SK-N-SH treated with all-trans-retinoic acid at 6 μM for 48 hours (cell line): ENCODE data around the gene RGL1.

ENCODE experiments used
- ARNTL ChIP-seq: fragments of 450-650 bp; formaldehyde crosslinking; IDR thresholded peaks from 2 replicates; pipeline ENCODE4 v1.5.0; 2020; ENCODE audit warnings: low read depth, mild to moderate bottlenecking, moderate library complexity, borderline replicate concordance
- GLIS3 ChIP-seq: fragments of 250-450 bp; sonication (Bioruptor Pico); IDR thresholded peaks from 2 replicates; pipeline ENCODE4 v1.5.0; 2020; ENCODE audit warnings: mild to moderate bottlenecking, moderate library complexity
- RARB ChIP-seq: fragments of 250-450 bp; sonication (Bioruptor Pico); IDR thresholded peaks from 2 replicates; pipeline ENCODE4 v1.8.0; 2021; ENCODE audit warnings: mild to moderate bottlenecking, moderate library complexity
- SNAI2 ChIP-seq: fragments of 250-450 bp; sonication (Bioruptor Pico); IDR thresholded peaks from 2 replicates; pipeline ENCODE4 v1.5.0; 2020; ENCODE audit warnings: mild to moderate bottlenecking, moderate library complexity
- TCF4 ChIP-seq: fragments of 250-450 bp; sonication (Bioruptor Pico); IDR thresholded peaks from 2 replicates; pipeline ENCODE4 v1.8.0; 2021; ENCODE audit warnings: mild to moderate bottlenecking, moderate library complexity, borderline replicate concordance
- ZNF565 ChIP-seq: fragments of 450-650 bp; formaldehyde crosslinking; conservative IDR thresholded peaks from 2 replicates; pipeline ENCODE4 v1.5.0; 2020; ENCODE audit warnings: low read depth, mild to moderate bottlenecking, moderate library complexity
- ZNF70 ChIP-seq: fragments of 450-650 bp; formaldehyde crosslinking; IDR thresholded peaks from 2 replicates; pipeline ENCODE4 v1.5.0; 2020; ENCODE audit warnings: mild to moderate bottlenecking, moderate library complexity
- ZNF8 ChIP-seq: fragments of 450-650 bp; formaldehyde crosslinking; IDR thresholded peaks from 2 replicates; pipeline ENCODE4 v1.5.0; 2020; ENCODE audit warnings: mild to moderate bottlenecking, moderate library complexity
- TF ChIP-seq, protein P1 (sequence below): fragments of 250-450 bp; sonication (Bioruptor Pico); IDR thresholded peaks from 2 replicates; pipeline ENCODE4 v1.8.0; 2020; ENCODE audit warnings: mild to moderate bottlenecking, moderate library complexity, borderline replicate concordance
- TF ChIP-seq, protein P2 (sequence below): fragments of 250-450 bp; sonication (Bioruptor Pico); IDR thresholded peaks from 2 replicates; pipeline ENCODE4 v1.8.0; 2021; ENCODE audit warnings: low read depth, mild to moderate bottlenecking, moderate library complexity, borderline replicate concordance
- TF ChIP-seq, protein P3 (sequence below): fragments of 250-450 bp; sonication (Bioruptor Pico); IDR thresholded peaks from 2 replicates; pipeline ENCODE4 v1.5.1; 2020; ENCODE audit warnings: low read depth, mild to moderate bottlenecking, moderate library complexity

DNA sequence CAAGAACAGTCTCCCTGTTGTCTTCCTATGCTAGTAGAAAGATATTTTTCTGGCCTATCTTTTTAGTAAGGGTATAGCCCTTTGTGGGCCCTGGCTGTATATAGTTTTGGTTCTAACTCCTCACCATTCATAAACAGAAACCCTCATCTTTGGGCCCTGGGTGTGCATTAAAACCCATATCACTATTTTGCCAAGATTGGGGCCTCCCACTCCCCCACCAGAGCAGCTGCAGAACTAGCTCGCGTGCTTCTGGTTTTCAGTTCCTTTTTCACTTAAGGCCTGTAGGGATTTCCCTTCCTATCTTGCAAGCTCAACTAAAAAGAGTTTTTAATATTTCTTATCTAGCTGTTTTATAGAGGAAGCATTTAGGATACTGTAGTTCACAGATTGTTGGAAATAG is 106.4 kb downstream of the RGL1 start:
- TF ChIP-seq ZNF565 (CRISPR knock-in tag) (no peak), ZNF8 (CRISPR knock-in tag) (no peak), RARB (CRISPR knock-in tag) (no peak), TCF4 (no peak), ARNTL (no peak), SNAI2 (no peak), GLIS3 (no peak), ZNF70 (CRISPR knock-in tag) (no peak)
- TF ChIP-seq, protein P1, sequence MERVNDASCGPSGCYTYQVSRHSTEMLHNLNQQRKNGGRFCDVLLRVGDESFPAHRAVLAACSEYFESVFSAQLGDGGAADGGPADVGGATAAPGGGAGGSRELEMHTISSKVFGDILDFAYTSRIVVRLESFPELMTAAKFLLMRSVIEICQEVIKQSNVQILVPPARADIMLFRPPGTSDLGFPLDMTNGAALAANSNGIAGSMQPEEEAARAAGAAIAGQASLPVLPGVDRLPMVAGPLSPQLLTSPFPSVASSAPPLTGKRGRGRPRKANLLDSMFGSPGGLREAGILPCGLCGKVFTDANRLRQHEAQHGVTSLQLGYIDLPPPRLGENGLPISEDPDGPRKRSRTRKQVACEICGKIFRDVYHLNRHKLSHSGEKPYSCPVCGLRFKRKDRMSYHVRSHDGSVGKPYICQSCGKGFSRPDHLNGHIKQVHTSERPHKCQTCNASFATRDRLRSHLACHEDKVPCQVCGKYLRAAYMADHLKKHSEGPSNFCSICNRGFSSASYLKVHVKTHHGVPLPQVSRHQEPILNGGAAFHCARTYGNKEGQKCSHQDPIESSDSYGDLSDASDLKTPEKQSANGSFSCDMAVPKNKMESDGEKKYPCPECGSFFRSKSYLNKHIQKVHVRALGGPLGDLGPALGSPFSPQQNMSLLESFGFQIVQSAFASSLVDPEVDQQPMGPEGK: no peak
- TF ChIP-seq, protein P2, sequence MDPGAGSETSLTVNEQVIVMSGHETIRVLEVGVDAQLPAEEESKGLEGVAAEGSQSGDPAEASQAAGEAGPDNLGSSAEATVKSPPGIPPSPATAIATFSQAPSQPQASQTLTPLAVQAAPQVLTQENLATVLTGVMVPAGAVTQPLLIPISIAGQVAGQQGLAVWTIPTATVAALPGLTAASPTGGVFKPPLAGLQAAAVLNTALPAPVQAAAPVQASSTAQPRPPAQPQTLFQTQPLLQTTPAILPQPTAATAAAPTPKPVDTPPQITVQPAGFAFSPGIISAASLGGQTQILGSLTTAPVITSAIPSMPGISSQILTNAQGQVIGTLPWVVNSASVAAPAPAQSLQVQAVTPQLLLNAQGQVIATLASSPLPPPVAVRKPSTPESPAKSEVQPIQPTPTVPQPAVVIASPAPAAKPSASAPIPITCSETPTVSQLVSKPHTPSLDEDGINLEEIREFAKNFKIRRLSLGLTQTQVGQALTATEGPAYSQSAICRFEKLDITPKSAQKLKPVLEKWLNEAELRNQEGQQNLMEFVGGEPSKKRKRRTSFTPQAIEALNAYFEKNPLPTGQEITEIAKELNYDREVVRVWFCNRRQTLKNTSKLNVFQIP: no peak
- TF ChIP-seq, protein P3, sequence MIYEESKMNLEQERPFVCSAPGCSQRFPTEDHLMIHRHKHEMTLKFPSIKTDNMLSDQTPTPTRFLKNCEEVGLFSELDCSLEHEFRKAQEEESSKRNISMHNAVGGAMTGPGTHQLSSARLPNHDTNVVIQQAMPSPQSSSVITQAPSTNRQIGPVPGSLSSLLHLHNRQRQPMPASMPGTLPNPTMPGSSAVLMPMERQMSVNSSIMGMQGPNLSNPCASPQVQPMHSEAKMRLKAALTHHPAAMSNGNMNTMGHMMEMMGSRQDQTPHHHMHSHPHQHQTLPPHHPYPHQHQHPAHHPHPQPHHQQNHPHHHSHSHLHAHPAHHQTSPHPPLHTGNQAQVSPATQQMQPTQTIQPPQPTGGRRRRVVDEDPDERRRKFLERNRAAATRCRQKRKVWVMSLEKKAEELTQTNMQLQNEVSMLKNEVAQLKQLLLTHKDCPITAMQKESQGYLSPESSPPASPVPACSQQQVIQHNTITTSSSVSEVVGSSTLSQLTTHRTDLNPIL (CRISPR knock-in tag): no peak
